Vagina (tissue), 2 donors: Measurements from ENCODE around the gene HSF5. TPM values are rescaled to one million over a fixed set of nuclear protein-coding genes. Genes with fewer than 3 reads are reported as not detected.
"Not testable (repeated sequence)": the region's sequence is repeated elsewhere in the genome, so short reads cannot be mapped to it uniquely, and the experiment has no call there.

Experiments used
- DNase-seq, 2 donors: peaks; one replicate each; pipeline ENCODE4 v3.0.0-alpha.2; 2017; ENCODE audit errors: extremely low spot score in 2 of 2
- H3K27ac ChIP-seq: fragments of 200-600 bp; sonication (generic); one replicate; pipeline ENCODE4 v1.5.1; 2019
- H3K27me3 ChIP-seq: fragments of 200-600 bp; sonication (generic); one replicate; pipeline ENCODE4 v1.5.1; 2019
- H3K36me3 ChIP-seq, 2 donors: fragments of 200-600 bp; sonication (generic); one replicate each; pipeline ENCODE4 v1.5.1; 2017 to 2019
- H3K4me1 ChIP-seq: fragments of 200-600 bp; sonication (generic); one replicate; pipeline ENCODE4 v1.5.1; 2019
- H3K4me3 ChIP-seq, 2 donors: fragments of 200-600 bp; sonication (generic); 1 replicate in 1 of 2; 2 replicates in 1 of 2; pipeline ENCODE4 v1.5.1; 2016 to 2019
- H3K9me3 ChIP-seq: fragments of 200-600 bp; sonication (generic); one replicate; pipeline ENCODE4 v1.5.1; 2019
- CTCF ChIP-seq, 3 experiments: fragments of 450-650 bp in 2 of 3; fragments of 200-600 bp in 1 of 3; sonication (generic) in 1 of 3; IDR thresholded peaks; one replicate each; pipeline ENCODE4 v1.5.1; 2017 to 2019; ENCODE audit warnings: antibody characterized with exemption in 3 of 3, mild to moderate bottlenecking in 2 of 3, moderate library complexity in 2 of 3
- POLR2A ChIP-seq, 2 donors: fragments of 450-650 bp; IDR thresholded peaks; one replicate each; pipeline ENCODE4 v1.6.1; 2017; ENCODE audit warnings: antibody characterized with exemption in 2 of 2, mild to moderate bottlenecking in 2 of 2, moderate library complexity in 2 of 2
- POLR2AphosphoS5 ChIP-seq, 2 donors: sonication (generic); formaldehyde crosslinking; IDR thresholded peaks; one replicate each; pipeline ENCODE4 v1.9.0; 2017; ENCODE audit warnings: antibody characterized with exemption in 2 of 2, mild to moderate bottlenecking in 2 of 2, low read depth in 1 of 2; ENCODE audit not compliant: insufficient read depth in 1 of 2
- intact Hi-C: fragments of 100-400 bp; cut with DNase I; formaldehyde crosslinking; loops from one replicate; pipeline ENCODE4 v1.15.1; 2023
- total RNA-seq: library from RNA; depleted of rRNA; stranded (reverse); fragments of >200 nt; gene quantifications from one replicate; pipeline ENCODE4 v1.2.3, GENCODE V29; 2016

The HSF5 gene
- total RNA-seq, 1 donor from 2014 or later: 0.25 TPM

DNA sequence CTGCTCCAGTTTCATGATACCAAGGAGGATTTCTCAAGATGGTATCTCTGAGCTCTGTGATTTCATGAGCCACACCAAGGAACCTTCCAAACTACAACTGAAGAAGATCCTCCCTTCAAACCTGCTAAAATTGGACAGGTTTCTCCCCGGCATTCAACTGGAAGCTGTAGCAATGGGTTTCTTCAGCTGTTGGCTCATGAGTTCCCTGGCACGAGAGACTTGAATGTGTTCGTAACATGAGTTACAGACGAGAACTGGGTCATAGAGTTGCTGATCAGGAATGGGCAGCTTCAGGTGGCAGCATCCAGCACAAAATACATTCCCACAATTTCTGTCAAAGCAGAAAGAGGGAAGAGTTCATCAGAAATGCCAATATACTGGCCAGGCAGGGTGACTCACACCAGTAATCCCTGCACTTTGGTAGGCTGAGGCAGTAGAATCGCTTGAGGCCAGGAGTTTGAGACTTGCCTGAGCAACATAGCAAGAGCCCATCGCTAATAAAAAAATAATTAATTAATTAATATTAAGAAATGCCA lies 3.4 kb upstream of the HSF5 start:
- H3K27me3 ChIP-seq: no peaks in the 10 kb centered on the region
- no peak overlapping the region for H3K27ac ChIP-seq
- no peaks in the 10 kb centered on the region for H3K4me1 ChIP-seq
- H3K9me3 ChIP-seq: no peaks in the 10 kb centered on the region
- intact Hi-C loops: no loop called here
- H3K4me3 ChIP-seq: no peak overlapping the region
- TF ChIP-seq POLR2AphosphoS5 (IDR thresholded peaks at IDR 0.05; ENCODE audit: insufficient read depth in 1 of 2, low read depth in 1 of 2) (no peak), POLR2A (IDR thresholded peaks at IDR 0.05) (no peak), CTCF (IDR thresholded peaks at IDR 0.05) (no peak)
- peaks cover 0 to 74% of the 10 kb centered on the region in 2 donors for H3K36me3 ChIP-seq
- DNase-seq: no peak

GRCh38 chr17:58488428-58488890 lies 251 bp upstream of the HSF5 start:
- DNase-seq: no peak
- Histone ChIP-seq H3K27me3 (no peaks in the 10 kb centered on the region), H3K36me3 (peaks cover 0 to 46% of the 10 kb centered on the region in 2 donors), H3K4me3 (no peak overlapping the region), H3K9me3 (no peaks in the 10 kb centered on the region), H3K27ac (no peak overlapping the region), H3K4me1 (no peaks in the 10 kb centered on the region)
- intact Hi-C loops: no loop called here
- TF ChIP-seq POLR2A (IDR thresholded peaks at IDR 0.05): no peak
- TF ChIP-seq CTCF (IDR thresholded peaks at IDR 0.05): no peak
- no peak for TF ChIP-seq POLR2AphosphoS5 (IDR thresholded peaks at IDR 0.05; ENCODE audit: insufficient read depth in 1 of 2, low read depth in 1 of 2)

- DNase-seq: no peak
- Histone ChIP-seq H3K9me3 (no peaks in the 10 kb centered on the region), H3K27ac (no peak overlapping the region), H3K36me3 (peaks cover 0 to 11% of the 10 kb centered on the region in 2 donors), H3K4me1 (no peaks in the 10 kb centered on the region), H3K27me3 (no peaks in the 10 kb centered on the region), H3K4me3 (no peak overlapping the region)
- TF ChIP-seq POLR2A (IDR thresholded peaks at IDR 0.05) (no peak), POLR2AphosphoS5 (IDR thresholded peaks at IDR 0.05; ENCODE audit: insufficient read depth in 1 of 2, low read depth in 1 of 2) (no peak), CTCF (IDR thresholded peaks at IDR 0.05) (no peak)
- intact Hi-C loops: no loop called here
Observed at GRCh38 chr17:58484600-58484999, 3.6 kb downstream of the HSF5 start.

DNA sequence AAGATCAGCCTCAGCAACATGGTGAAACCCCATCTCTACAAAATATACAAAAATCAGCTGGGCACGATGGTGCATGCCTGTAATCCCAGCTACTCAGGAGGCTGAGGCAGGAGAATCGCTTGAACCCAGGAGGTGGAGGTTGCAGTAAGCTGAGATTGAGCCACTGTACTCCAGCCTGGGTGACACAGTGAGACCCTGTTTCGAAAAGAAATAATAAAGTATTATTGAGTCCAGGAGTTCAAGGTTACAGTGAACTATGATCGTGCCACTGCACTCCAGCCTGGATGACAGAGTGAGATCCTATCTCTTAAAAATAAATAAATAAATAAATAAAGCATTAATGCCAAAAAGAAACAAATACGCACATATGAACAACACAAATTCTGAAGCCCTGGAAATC lies 6.4 kb downstream of the HSF5 start:
- H3K27ac ChIP-seq, intact Hi-C loops, H3K36me3 ChIP-seq, H3K4me1 ChIP-seq, H3K4me3 ChIP-seq, DNase-seq, H3K9me3 ChIP-seq, H3K27me3 ChIP-seq: not testable (repeated sequence)

DNA sequence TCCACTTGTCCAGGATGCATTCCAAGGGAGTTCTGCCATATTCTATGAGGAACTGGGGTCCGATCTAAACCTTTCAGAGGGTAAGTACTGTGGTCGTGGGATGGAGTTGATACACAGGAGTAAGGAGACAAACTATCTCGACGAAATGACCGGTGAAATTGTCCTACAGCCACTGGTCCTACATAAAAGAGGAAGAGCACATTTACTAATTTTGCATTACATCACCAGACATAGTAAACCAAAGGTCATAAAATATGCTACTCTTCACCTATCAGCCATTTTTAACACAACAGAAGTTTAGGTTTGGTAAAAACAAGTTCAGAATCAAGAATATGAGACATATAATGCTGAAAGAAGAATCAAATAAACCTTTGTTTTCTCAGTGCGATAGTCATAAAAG lies 8.1 kb downstream of the HSF5 start:
- Histone ChIP-seq H3K36me3 (no peaks in the 10 kb centered on the region), H3K4me1 (no peaks in the 10 kb centered on the region), H3K27me3 (no peaks in the 10 kb centered on the region), H3K4me3 (no peak overlapping the region), H3K27ac (no peak overlapping the region), H3K9me3 (no peaks in the 10 kb centered on the region)
- DNase-seq: no peak
- intact Hi-C loops: no loop called here
- TF ChIP-seq POLR2A (IDR thresholded peaks at IDR 0.05): no peak
- TF ChIP-seq POLR2AphosphoS5 (IDR thresholded peaks at IDR 0.05; ENCODE audit: insufficient read depth in 1 of 2, low read depth in 1 of 2): no peak
- no peak for TF ChIP-seq CTCF (IDR thresholded peaks at IDR 0.05)
